Testis (tissue), 3 donors: ENCODE results near the gene EGFR. TPM values are rescaled to one million over a fixed set of nuclear protein-coding genes. Genes with fewer than 3 reads are reported as not detected.

ENCODE experiments used
- DNase-seq: peaks from one replicate; pipeline ENCODE4 v3.0.0-alpha.2; 2019
- H3K27ac ChIP-seq, 2 donors: fragments of 200-600 bp; sonication (generic); one replicate each; pipeline ENCODE4 v1.5.1; 2019
- H3K27me3 ChIP-seq: fragments of 200-600 bp; sonication (generic); one replicate; pipeline ENCODE4 v1.5.1; 2019
- H3K36me3 ChIP-seq: fragments of 200-600 bp; sonication (generic); one replicate; pipeline ENCODE4 v1.5.1; 2017; ENCODE audit warnings: low read depth; ENCODE audit errors: missing control alignments
- H3K4me1 ChIP-seq: fragments of 200-600 bp; sonication (generic); one replicate; pipeline ENCODE4 v1.5.1; 2019
- H3K4me3 ChIP-seq, 2 donors: fragments of 200-600 bp; sonication (generic); one replicate each; pipeline ENCODE4 v1.5.1; 2017 to 2019
- H3K9me3 ChIP-seq: fragments of 200-600 bp; sonication (generic); one replicate; pipeline ENCODE4 v1.5.1; 2017
- POLR2A ChIP-seq: fragments of 450-650 bp; IDR thresholded peaks from one replicate; pipeline ENCODE4 v1.6.1; 2017; ENCODE audit warnings: antibody characterized with exemption, mild to moderate bottlenecking, moderate library complexity
- WGBS, 2 donors: methylation state at CpG; one replicate each; pipeline ENCODE4 v1.1.5; 2018; 5-methylcytosine and 5-hydroxymethylcytosine counted together
- intact Hi-C: fragments of 100-400 bp; cut with DNase I; formaldehyde crosslinking; loops from one replicate; pipeline ENCODE4 v1.15.1; 2023; ENCODE audit warnings: low total_unique reads
- polyA plus RNA-seq: library from polyadenylated mRNA; stranded (reverse); fragments of 350-450 nt; fragmentation: Illumina TruSeq; extraction: RNeasy Lipid Tissue Mini Kit (QIAGEN cat#74804); gene quantifications from one replicate; pipeline ENCODE4 v1.2.3, GENCODE V29; 2014; ENCODE audit warnings: low read depth, low replicate concordance; ENCODE audit not compliant: insufficient read depth
- total RNA-seq, 2 donors: library from RNA; depleted of rRNA; stranded (reverse); fragments of >200 nt; gene quantifications; one replicate each; pipeline ENCODE4 v1.2.3, GENCODE V29; 2016
- TF ChIP-seq, protein P1 (sequence below), 3 experiments: fragments of 450-650 bp in 2 of 3; fragments of 200-600 bp in 1 of 3; sonication (generic) in 1 of 3; IDR thresholded peaks; one replicate each; pipeline ENCODE4 v1.5.1; 2016 to 2019; ENCODE audit warnings: antibody characterized with exemption in 3 of 3, mild to moderate bottlenecking in 2 of 3, moderate library complexity in 1 of 3

The EGFR gene
- total and polyA plus RNA-seq, 3 donors from 2014 or later = 11.0 to 45.0 (median 18.2) TPM

DNA sequence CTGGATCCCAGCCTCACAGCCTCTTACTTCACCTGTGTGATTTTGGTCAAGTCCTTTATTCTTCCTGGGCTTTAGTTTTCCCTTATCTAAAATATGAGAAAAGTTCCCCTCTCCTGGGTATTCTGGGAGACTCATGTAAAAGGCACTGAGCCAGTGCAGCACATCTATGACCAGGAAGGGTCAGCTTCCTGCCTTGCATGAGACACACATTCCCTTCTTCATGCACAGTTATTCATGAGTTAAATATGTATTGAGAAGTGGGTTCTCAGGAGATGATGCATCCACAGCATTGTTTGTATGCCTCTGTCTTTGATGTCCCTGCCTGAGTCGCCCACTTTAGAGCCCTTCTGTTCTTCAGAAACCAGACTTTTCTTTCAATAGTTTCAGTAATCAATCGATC is 33.3 kb downstream of the EGFR start:
- Histone ChIP-seq H3K4me3 (no peak overlapping the region), H3K27me3 (no peaks in the 10 kb centered on the region), H3K27ac (no peak overlapping the region), H3K36me3 (no peaks in the 10 kb centered on the region), H3K9me3 (no peaks in the 10 kb centered on the region), H3K4me1 (peaks cover 4% of the 10 kb centered on the region)
- DNase-seq = no peak
- intact Hi-C loops = no loop called here
- 71 to 89% methylated on average over 2 of the region's 2 CpGs for WGBS, 2 donors
- no peak for TF ChIP-seq POLR2A
- TF ChIP-seq, protein P1, sequence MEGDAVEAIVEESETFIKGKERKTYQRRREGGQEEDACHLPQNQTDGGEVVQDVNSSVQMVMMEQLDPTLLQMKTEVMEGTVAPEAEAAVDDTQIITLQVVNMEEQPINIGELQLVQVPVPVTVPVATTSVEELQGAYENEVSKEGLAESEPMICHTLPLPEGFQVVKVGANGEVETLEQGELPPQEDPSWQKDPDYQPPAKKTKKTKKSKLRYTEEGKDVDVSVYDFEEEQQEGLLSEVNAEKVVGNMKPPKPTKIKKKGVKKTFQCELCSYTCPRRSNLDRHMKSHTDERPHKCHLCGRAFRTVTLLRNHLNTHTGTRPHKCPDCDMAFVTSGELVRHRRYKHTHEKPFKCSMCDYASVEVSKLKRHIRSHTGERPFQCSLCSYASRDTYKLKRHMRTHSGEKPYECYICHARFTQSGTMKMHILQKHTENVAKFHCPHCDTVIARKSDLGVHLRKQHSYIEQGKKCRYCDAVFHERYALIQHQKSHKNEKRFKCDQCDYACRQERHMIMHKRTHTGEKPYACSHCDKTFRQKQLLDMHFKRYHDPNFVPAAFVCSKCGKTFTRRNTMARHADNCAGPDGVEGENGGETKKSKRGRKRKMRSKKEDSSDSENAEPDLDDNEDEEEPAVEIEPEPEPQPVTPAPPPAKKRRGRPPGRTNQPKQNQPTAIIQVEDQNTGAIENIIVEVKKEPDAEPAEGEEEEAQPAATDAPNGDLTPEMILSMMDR (IDR thresholded peaks at IDR 0.05) = no peak

DNA sequence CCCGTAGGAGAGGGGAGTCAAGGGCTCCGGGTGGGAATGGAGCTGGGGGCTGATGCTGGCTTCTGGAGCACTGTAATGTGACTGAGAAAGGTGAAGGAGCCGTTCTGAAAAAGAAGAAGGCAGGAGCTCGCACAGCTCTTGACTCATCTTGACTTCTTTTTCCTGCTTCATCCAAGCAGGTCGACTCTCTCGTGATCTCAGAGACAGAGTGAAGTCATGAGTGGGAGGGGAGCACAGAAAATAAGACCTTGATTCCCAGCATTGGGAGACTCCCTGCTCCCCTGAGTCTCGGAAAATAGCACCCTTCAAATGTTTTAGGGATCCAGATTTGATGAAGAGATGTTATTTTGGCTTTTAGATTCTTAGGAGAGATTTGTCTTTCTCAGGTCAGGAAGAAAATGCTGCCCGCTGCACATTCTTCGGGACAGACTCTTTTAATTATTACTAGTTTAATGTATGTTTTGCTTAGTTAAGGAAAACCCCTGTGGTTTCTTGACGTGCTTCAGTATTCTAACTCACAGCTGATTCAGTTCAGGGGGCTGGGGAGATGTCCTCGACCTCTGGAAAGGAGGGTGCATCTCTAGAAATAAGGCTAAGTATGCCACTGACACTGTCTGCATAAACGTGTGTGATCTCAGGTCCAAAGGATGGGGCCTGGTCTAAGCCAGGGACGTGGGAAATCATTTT is 34.1 kb downstream of the EGFR start:
- no peaks in the 10 kb centered on the region for H3K36me3 ChIP-seq
- no peak for TF ChIP-seq POLR2A
- TF ChIP-seq, protein P1 (IDR thresholded peaks at IDR 0.05) = no peak
- 65 to 66% methylated on average over 13 of the region's 13 CpGs for WGBS, 2 donors

DNA sequence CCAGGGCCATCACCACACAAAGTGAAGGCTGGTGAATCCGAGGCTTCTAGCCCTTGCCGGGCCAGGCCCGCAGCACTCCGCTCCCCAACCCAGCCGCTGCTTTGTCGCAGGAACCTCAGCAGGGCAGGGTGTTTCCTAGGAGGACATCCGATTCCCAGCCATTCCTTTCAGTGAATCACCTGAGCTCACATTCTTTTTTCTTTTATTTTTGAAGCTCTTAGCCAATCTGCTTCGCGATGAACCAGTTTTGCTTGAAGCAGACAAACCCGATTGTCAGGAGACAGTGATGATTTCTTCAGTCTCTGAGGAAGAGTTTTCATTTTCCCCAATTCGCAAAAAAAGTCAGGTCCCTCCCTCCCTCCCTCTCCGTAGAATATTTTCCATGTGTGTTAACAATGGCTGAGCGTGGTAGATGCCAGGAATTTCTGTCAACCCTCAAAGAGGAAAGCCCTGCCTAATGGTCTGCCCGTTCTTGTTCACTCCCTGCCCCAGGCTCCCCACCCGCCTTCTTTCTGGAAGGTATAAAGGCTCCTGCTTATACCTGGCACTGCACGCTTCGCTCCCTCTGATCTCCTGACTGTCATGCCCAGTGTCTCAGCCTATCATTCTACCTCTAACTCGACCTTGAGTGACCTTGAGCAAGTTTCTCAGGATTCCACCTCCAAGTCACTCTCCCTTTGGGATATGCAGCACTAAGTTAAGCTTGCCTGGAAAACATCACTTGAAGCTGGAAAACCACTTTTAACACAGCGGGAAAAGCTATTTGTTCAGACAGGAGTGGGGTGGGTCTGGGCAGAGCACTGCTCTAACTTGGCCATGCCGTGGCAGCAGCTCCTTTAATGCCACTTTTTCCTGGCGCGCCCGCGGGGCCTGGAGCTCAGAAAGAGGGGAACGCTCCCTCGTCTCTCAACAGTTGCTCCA is 35.1 kb downstream of the EGFR start:
- DNase-seq = no peak
- Histone ChIP-seq H3K36me3 (no peaks in the 10 kb centered on the region), H3K27ac (no peak overlapping the region), H3K9me3 (no peaks in the 10 kb centered on the region), H3K4me3 (no peak overlapping the region), H3K27me3 (no peaks in the 10 kb centered on the region), H3K4me1 (no peaks in the 10 kb centered on the region)
- intact Hi-C loops = no loop called here
- WGBS, 2 donors = 73 to 78% methylated on average over 25 to 26 of the region's 26 CpGs
- no peak for TF ChIP-seq POLR2A
- TF ChIP-seq, protein P1 (IDR thresholded peaks at IDR 0.05) = no peak

More for the DNA sequence above, 34.1 kb downstream of the EGFR start:
- peaks cover 4% of the 10 kb centered on the region for H3K4me1 ChIP-seq
- H3K9me3 ChIP-seq = no peaks in the 10 kb centered on the region
- no peak for DNase-seq
- no peaks in the 10 kb centered on the region for H3K27me3 ChIP-seq
- intact Hi-C loops = no loop called here
- H3K4me3 ChIP-seq = no peak overlapping the region
- H3K27ac ChIP-seq = no peak overlapping the region

DNA sequence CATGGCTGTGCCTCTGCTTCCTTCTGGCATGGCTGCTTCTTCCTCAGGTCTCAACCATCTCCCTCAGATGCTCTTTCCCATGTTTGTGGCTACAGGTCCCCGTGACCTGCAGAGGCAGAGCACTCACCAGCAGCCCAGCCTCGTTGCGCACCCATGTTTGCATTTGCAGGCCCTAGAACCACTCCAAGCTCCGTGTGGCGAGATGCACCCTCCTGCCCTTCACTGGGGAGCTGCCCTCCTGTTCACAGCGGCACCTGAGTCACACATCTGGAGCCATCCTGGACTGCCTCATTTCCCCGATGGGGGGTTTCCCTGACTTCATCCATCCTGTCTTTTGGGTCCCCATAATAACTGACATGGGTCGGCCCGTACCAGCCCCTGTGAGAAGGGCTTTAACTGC is 35.9 kb downstream of the EGFR start:
- intact Hi-C loops = no loop called here
- Histone ChIP-seq H3K4me3 (no peak overlapping the region), H3K9me3 (no peaks in the 10 kb centered on the region), H3K36me3 (no peaks in the 10 kb centered on the region), H3K4me1 (no peaks in the 10 kb centered on the region), H3K27ac (no peak overlapping the region), H3K27me3 (no peaks in the 10 kb centered on the region)
- TF ChIP-seq, protein P1 (IDR thresholded peaks at IDR 0.05) = no peak
- no peak for TF ChIP-seq POLR2A
- DNase-seq = no peak
- 81 to 84% methylated on average over 9 of the region's 9 CpGs for WGBS, 2 donors
